PC-9 (cell line): ENCODE results near the gene FBXO5. TPM values are rescaled to one million over a fixed set of nuclear protein-coding genes. Genes with fewer than 3 reads are reported as not detected.
A peak's percentile ranks its signal among the peaks of the same experiment; 100 is the strongest.

Source experiments
- BruUV-seq: library from RNA; stranded (reverse); fragments of 400-500 nt; replicated peaks from 2 replicates; lab custom pipeline; 2021; lab: Mats Ljungman, UMichigan
- CTCF ChIA-PET: fragments of 300-600 bp; sonication (Branson Sonifier 250); formaldehyde crosslinking; loops from one replicate; lab custom pipeline; 2022; ENCODE audit warnings: antibody characterized with exemption; lab: Charles Lee
- POLR2A ChIA-PET: fragments of 300-600 bp; sonication (Branson Sonifier 250); formaldehyde crosslinking; loops from one replicate; lab custom pipeline; 2022; ENCODE audit warnings: antibody characterized with exemption; ENCODE audit not compliant: unreplicated experiment; lab: Charles Lee
- DNase-seq, 2 experiments: peaks; one replicate each; pipeline versions ENCODE4 v3.0.0 to v3.0.0-alpha.2; 2015 to 2022; ENCODE audit warnings: mixed read lengths in 1 of 2
- H2AFZ ChIP-seq: fragments of 200-600 bp; sonication (generic); 2 replicates; pipeline ENCODE4 v1.8.1; 2017; ENCODE audit warnings: antibody characterized with exemption
- H3F3A ChIP-seq: fragments of 200-600 bp; sonication (generic); 2 replicates; pipeline ENCODE4 v1.8.1; 2017; ENCODE audit warnings: antibody characterized with exemption, mild to moderate bottlenecking, low read depth; ENCODE audit not compliant: insufficient read depth
- H3K27ac ChIP-seq: fragments of 200-600 bp; sonication (generic); 2 replicates; pipeline ENCODE4 v1.6.1; 2016; ENCODE audit warnings: mixed run types
- H3K27me3 ChIP-seq: fragments of 200-600 bp; sonication (generic); 2 replicates; pipeline ENCODE4 v1.6.1; 2016; ENCODE audit warnings: low read depth, mixed run types; ENCODE audit not compliant: insufficient read depth
- H3K36me3 ChIP-seq: fragments of 200-600 bp; sonication (generic); 2 replicates; pipeline ENCODE4 v1.6.1; 2016; ENCODE audit warnings: low read depth, mixed run types
- H3K4me1 ChIP-seq: fragments of 200-600 bp; sonication (generic); replicated peaks from 2 replicates; pipeline ENCODE4 v1.6.1; 2016; ENCODE audit warnings: mixed run types; ENCODE audit not compliant: insufficient read depth
- H3K4me2 ChIP-seq: fragments of 200-600 bp; sonication (generic); 2 replicates; pipeline ENCODE4 v1.6.1; 2017; ENCODE audit warnings: mixed run types
- H3K4me3 ChIP-seq: fragments of 200-600 bp; sonication (generic); 2 replicates; pipeline ENCODE4 v1.6.1; 2016; ENCODE audit warnings: mixed run types
- H3K79me2 ChIP-seq: fragments of 200-600 bp; sonication (generic); 2 replicates; pipeline ENCODE4 v1.6.1; 2017; ENCODE audit warnings: low read depth, mixed run types
- H3K9me2 ChIP-seq: fragments of 200-600 bp; sonication (generic); 2 replicates; pipeline ENCODE4 v1.8.1; 2017; ENCODE audit warnings: mild to moderate bottlenecking; ENCODE audit not compliant: insufficient read depth
- H3K9me3 ChIP-seq: fragments of 200-600 bp; sonication (generic); 2 replicates; pipeline ENCODE4 v1.8.1; 2016; ENCODE audit warnings: low read depth; ENCODE audit not compliant: insufficient read depth
- H4K20me1 ChIP-seq: fragments of 200-600 bp; sonication (generic); 2 replicates; pipeline ENCODE4 v1.8.1; 2017; ENCODE audit not compliant: insufficient read depth
- CTCF ChIP-seq: fragments of 200-600 bp; sonication (generic); conservative IDR thresholded peaks from 2 replicates; pipeline ENCODE4 v1.6.1; 2017; ENCODE audit warnings: mixed run types, antibody characterized with exemption, mild to moderate bottlenecking, moderate library complexity
- EZH2 ChIP-seq: fragments of 200-600 bp; sonication (generic); IDR thresholded peaks from 2 replicates; pipeline ENCODE4 v1.8.0; 2017; ENCODE audit warnings: antibody characterized with exemption, low read depth
- intact Hi-C: fragments of 100-400 bp; cut with micrococcal nuclease; formaldehyde crosslinking; loops from one replicate; pipeline ENCODE4 v1.10.0; 2022; ENCODE audit not compliant: unreplicated experiment
- total RNA-seq: library from RNA; stranded (reverse); gene quantifications from 2 replicates; pipeline ENCODE4 v1.2.3, GENCODE V29; 2021

FBXO5 gene
- total RNA-seq, 1 experiment from 2014 or later = 20.6 TPM

DNA sequence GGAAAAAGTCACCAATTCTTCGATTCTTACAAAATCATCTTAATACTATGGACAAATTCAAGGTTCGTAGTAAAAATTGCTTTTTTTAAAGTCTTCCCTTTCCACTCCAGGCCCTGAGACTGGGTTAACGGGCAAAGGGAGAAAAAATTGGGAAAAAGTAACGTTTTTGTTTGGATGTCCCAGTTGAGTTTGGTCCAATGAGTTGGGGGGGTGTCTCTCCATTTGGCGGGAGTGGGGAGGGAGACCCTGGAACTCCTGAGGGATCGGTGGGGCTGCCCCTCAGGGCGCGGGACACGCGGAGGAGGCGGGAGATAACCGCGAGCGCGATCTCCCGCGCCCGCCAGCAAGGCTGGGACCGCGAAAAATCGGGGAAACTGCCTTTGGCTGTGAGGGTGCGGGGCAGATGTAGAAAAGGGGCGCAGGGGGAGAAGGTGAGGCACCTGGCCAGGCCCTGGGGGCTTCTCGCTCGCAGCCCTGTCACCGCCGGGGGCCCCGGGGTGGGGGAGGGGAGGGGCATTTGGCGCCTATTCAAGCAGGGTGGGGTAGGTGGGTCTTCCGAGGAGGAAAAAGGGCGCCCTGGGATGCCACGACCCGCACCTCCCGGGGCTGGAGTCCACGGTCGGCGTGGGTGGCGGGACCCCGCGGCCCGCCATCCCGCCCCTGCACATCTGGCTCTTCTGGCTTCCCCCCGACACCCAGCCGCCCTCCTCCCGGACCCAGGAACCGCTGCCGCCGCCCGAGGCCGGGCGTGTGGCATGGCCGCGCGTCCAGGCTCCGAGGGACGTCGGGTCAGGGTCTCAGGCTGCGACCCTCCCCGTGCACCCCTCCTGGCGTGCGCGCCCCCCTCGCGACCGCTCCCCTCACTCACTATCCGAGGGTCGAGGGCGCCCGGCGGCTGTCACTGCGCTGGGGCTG lies 595 bp downstream of the FBXO5 start:
- Histone ChIP-seq H3K9me3 (no peaks in the 10 kb centered on the region), H3K36me3 (peaks cover 7% of the 10 kb centered on the region; the same call in 1 of the 2 replicates), H3K4me3 (peak overlapping the region; percentile 87), H3K27ac (no peak overlapping the region), H3K4me2 (peak overlapping the region; percentile 80), H3F3A (peaks cover 23% of the 10 kb centered on the region), H3K27me3 (no peaks in the 10 kb centered on the region), H2AFZ (peak overlapping the region; percentile 65; the same call in 1 of the 2 replicates), H4K20me1 (peaks cover 28% of the 10 kb centered on the region), H3K79me2 (peaks cover 84% of the 10 kb centered on the region), H3K4me1 (peaks cover 37% of the 10 kb centered on the region), H3K9me2 (no peaks in the 10 kb centered on the region)
- TSS peak; percentile 29 for BruUV-seq
- intact Hi-C loops = no loop called here
- ChIA-PET CTCF (interaction anchor here (0.9 kb wide), 1 partner anchor 28 kb away, joined by 3 read pairs; no protein-coding TSS in a partner anchor), POLR2A (interaction anchor here (0.6 kb wide), 2 partner anchors 34 to 707 kb away, joined by 3 to 5 read pairs; no protein-coding TSS in a partner anchor)
- no peak for DNase-seq
- TF ChIP-seq EZH2 (no peak), CTCF (no peak)

DNA sequence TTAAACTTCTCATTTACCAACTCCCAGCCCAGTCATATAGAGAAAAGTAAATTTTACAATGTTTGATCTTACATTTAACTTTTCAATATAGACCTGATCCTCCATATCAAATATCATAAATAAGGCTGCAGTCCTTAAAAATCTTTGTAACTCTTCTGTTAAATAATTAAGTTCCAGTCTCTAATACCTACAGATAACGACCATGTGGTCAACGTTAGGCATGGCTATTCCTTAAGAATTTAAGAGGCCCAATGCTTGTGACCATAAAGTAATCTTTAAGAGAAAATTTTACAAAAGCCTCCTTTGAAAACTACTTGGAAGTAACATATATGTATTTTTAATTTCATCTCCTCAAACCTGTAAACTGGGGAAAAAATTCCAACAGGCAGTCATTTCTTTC lies 1.6 kb downstream of the FBXO5 start:
- peak overlapping the region; percentile 80 for H3K4me2 ChIP-seq
- H3K27ac ChIP-seq = no peak overlapping the region
- H3K36me3 ChIP-seq = peaks cover 11% of the 10 kb centered on the region; the same call in 1 of the 2 replicates
- H2AFZ ChIP-seq = no peak overlapping the region
- H4K20me1 ChIP-seq = peaks cover 26% of the 10 kb centered on the region
- TF ChIP-seq CTCF (no peak), EZH2 (no peak)
- CTCF ChIA-PET = no interaction called here
- DNase-seq = no peak
- H3F3A ChIP-seq = peaks cover 20% of the 10 kb centered on the region
- peaks cover 37% of the 10 kb centered on the region for H3K4me1 ChIP-seq
- H3K27me3 ChIP-seq = no peaks in the 10 kb centered on the region
- H3K79me2 ChIP-seq = peaks cover 85% of the 10 kb centered on the region
- intact Hi-C loops = no loop called here
- BruUV-seq = no TSS peak
- POLR2A ChIA-PET = no interaction called here
- no peaks in the 10 kb centered on the region for H3K9me2 ChIP-seq
- no peaks in the 10 kb centered on the region for H3K9me3 ChIP-seq
- peak overlapping the region; percentile 87 for H3K4me3 ChIP-seq

DNA sequence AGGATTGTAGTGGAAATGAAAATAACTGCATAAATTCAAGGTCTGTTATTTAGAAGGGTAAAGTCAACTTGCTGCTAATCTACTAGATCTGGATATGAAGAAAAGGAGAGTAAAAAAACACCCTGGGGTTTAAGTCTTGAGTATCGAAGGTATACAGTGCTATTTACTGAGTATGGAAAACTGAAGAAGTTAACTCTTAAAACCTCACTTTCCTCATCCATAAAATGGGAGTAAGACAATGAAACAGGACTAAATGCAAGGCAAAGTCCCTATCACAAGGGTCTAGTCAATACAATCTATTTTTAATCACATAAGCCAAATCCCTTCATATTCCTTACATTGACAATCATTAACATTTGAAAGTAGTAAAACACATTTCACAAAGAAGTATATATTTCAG lies 2.2 kb downstream of the FBXO5 start:
- no TSS peak for BruUV-seq
- Histone ChIP-seq H3K27ac (no peak overlapping the region), H3K4me1 (peaks cover 37% of the 10 kb centered on the region), H3K4me2 (peak overlapping the region; percentile 80), H3K36me3 (peaks cover 6% of the 10 kb centered on the region; the same call in 1 of the 2 replicates), H3K79me2 (peaks cover 85% of the 10 kb centered on the region), H4K20me1 (peaks cover 26% of the 10 kb centered on the region), H3K27me3 (no peaks in the 10 kb centered on the region), H3K9me3 (no peaks in the 10 kb centered on the region), H3F3A (peaks cover 23% of the 10 kb centered on the region), H2AFZ (no peak overlapping the region), H3K9me2 (no peaks in the 10 kb centered on the region), H3K4me3 (peak overlapping the region; percentile 87)
- intact Hi-C loops = no loop called here
- TF ChIP-seq EZH2 (no peak), CTCF (no peak)
- POLR2A ChIA-PET = no interaction called here
- CTCF ChIA-PET = no interaction called here
- no peak for DNase-seq
